Measurements from ENCODE around the gene UVRAG. TPM values are rescaled to one million over a fixed set of nuclear protein-coding genes. Genes with fewer than 3 reads are reported as not detected.

UVRAG gene
- total and polyA plus RNA-seq, 4 donors = 4.4 to 15.1 (median 10.0) TPM

GRCh38 chr11:75884321-75884720 is 69.3 kb downstream of the UVRAG start:
- H3K27me3 ChIP-seq (ENCODE audit: control insufficient read depth in 4 of 4, insufficient read depth in 4 of 4, low read length in 3 of 4) = no peaks in the 10 kb centered on the region
- TF ChIP-seq SP1 (IDR thresholded peaks at IDR 0.05) (no peak), HNF4G (IDR thresholded peaks at IDR 0.05) (no peak), ZBTB33 (IDR thresholded peaks at IDR 0.05) (no peak), RXRA (IDR thresholded peaks at IDR 0.05) (no peak), ATF3 (IDR thresholded peaks at IDR 0.05) (no peak), JUND (IDR thresholded peaks at IDR 0.05) (no peak), FOXA1 (IDR thresholded peaks at IDR 0.05) (no peak), GABPA (IDR thresholded peaks at IDR 0.05 in 1 of 2, conservative IDR thresholded peaks at IDR 0.05 in 1 of 2) (no peak), TAF1 (conservative IDR thresholded peaks at IDR 0.05) (no peak)
- no peak for DNase-seq (ENCODE audit: low spot score)
- H3K4me3 ChIP-seq (ENCODE audit: low read depth in 1 of 3, low read length in 3 of 3) = no peak overlapping the region
- peaks cover 0 to 2% (median 0%) of the 10 kb centered on the region in 4 donors for H3K4me1 ChIP-seq (ENCODE audit: control insufficient read depth in 4 of 4, insufficient read depth in 4 of 4, low read length in 3 of 4)
- peaks cover 0 to 4% (median 1%) of the 10 kb centered on the region in 4 donors for H3K36me3 ChIP-seq (ENCODE audit: control insufficient read depth in 4 of 4, insufficient read depth in 3 of 4, low read depth in 1 of 4, low read length in 3 of 4)
- no peak overlapping the region for H3K27ac ChIP-seq (ENCODE audit: low read depth in 1 of 2, low read length in 2 of 2)
- no peaks in the 10 kb centered on the region for H3K9me3 ChIP-seq (ENCODE audit: control insufficient read depth in 4 of 4, low read length in 3 of 4)
- H3K9ac ChIP-seq (ENCODE audit: low read depth in 1 of 2, low read length in 2 of 2) = no peak overlapping the region

- peaks cover 0 to 4% (median 3%) of the 10 kb centered on the region in 4 donors for H3K36me3 ChIP-seq (ENCODE audit: control insufficient read depth in 4 of 4, insufficient read depth in 3 of 4, low read depth in 1 of 4, low read length in 3 of 4)
- H3K9ac ChIP-seq (ENCODE audit: low read depth in 1 of 2, low read length in 2 of 2) = no peak overlapping the region
- no peak overlapping the region for H3K4me3 ChIP-seq (ENCODE audit: low read depth in 1 of 3, low read length in 3 of 3)
- no peaks in the 10 kb centered on the region for H3K9me3 ChIP-seq (ENCODE audit: control insufficient read depth in 4 of 4, low read length in 3 of 4)
- 97% methylated on average over 3 of the region's 3 CpGs for WGBS
- H3K27me3 ChIP-seq (ENCODE audit: control insufficient read depth in 4 of 4, insufficient read depth in 4 of 4, low read length in 3 of 4) = no peaks in the 10 kb centered on the region
- DNase-seq (ENCODE audit: low spot score) = no peak
- H3K4me1 ChIP-seq (ENCODE audit: control insufficient read depth in 4 of 4, insufficient read depth in 4 of 4, low read length in 3 of 4) = peaks cover 0 to 2% (median under 1%) of the 10 kb centered on the region in 4 donors
- TF ChIP-seq RAD21 (IDR thresholded peaks at IDR 0.05) = no peak
- TF ChIP-seq RXRA (IDR thresholded peaks at IDR 0.05) = no peak
- no peak for TF ChIP-seq HNF4G (IDR thresholded peaks at IDR 0.05)
- TF ChIP-seq TAF1 (conservative IDR thresholded peaks at IDR 0.05) = no peak
- TF ChIP-seq FOXA2 (IDR thresholded peaks at IDR 0.05) = no peak
- TF ChIP-seq ZBTB33 (IDR thresholded peaks at IDR 0.05) = no peak
- no peak for TF ChIP-seq HNF4A (conservative IDR thresholded peaks at IDR 0.05)
- no peak for TF ChIP-seq REST (IDR thresholded peaks at IDR 0.05)
- no peak for TF ChIP-seq JUND (IDR thresholded peaks at IDR 0.05)
- no peak for TF ChIP-seq GABPA (IDR thresholded peaks at IDR 0.05 in 1 of 2, conservative IDR thresholded peaks at IDR 0.05 in 1 of 2)
- TF ChIP-seq YY1 (IDR thresholded peaks at IDR 0.05) = no peak
- TF ChIP-seq ATF3 (IDR thresholded peaks at IDR 0.05) = no peak
- no peak for TF ChIP-seq EGR1 (IDR thresholded peaks at IDR 0.05; ENCODE audit: low read depth in 2 of 2)
- TF ChIP-seq NR2F2 (IDR thresholded peaks at IDR 0.05) = no peak
- TF ChIP-seq CTCF (IDR thresholded peaks at IDR 0.05; ENCODE audit: low read depth, low read length, missing input control) = no peak
- no peak for TF ChIP-seq SP1 (IDR thresholded peaks at IDR 0.05)
- no peak for TF ChIP-seq MAX (IDR thresholded peaks at IDR 0.05)
- no peak for TF ChIP-seq FOXA1 (IDR thresholded peaks at IDR 0.05)
- no peak overlapping the region for H3K27ac ChIP-seq (ENCODE audit: low read depth in 1 of 2, low read length in 2 of 2)
Measured at GRCh38 chr11:75888416-75888815, 73.4 kb downstream of the UVRAG start.
